ENCODE measurements around the gene C1QTNF5. TPM values are rescaled to one million over a fixed set of nuclear protein-coding genes. Genes with fewer than 3 reads are reported as not detected.

The C1QTNF5 gene
- total RNA-seq, 1 experiment from 2014 or later: not detected

DNA sequence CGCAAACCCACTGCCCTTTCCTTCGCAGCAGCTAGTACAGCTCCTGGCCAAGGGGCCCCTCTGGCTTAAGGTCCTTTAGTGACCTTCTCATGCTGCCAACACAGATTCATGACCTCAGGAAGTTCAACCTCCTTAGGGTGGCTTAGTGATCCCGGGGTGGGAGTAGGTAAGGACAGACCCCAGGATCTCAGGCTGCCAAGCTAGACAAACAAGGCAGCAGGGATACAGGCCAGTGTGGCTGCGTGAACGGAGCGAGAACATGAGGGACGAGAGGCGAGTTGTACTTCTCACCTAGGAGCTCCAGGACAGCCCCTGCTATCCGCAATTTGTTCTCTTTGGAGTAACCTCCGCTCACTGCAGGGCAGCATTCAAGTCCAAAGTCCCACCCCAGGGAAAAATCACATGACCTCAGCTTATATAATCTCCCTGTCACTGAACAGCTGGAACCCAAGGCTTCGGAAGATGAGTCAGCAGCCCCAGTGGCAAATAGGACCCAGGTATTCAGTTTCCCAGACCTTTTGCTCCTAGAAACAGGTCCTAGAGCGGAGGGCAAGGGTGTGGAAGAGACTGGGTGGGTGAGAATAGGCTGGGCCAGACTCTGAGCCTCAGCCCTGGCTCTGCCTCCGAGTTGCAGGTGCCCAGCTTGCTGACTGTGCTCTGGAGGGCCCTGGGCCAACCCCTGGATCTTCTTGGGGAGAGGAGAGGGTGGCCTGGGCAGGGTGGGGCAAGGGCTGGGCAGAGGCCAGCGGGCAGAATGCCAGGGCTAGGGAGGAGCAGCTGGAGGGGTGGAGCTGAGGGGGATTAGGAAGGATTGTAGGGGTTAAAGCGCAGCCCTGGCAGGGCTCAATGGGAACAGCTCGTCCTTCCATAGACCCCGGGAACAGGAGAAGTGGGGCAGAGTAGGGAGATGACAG is 27.7 kb upstream of the C1QTNF5 start:
- H3K4me1 ChIP-seq (ENCODE audit: control insufficient read depth in 1 of 2, insufficient read depth in 2 of 2, low read length in 2 of 2): peaks cover 38 to 57% of the 10 kb centered on the region in 2 experiments
- H3K4me2 ChIP-seq (ENCODE audit: low read length): peak overlapping the region; percentile 54
- no peaks in the 10 kb centered on the region for H3K9me3 ChIP-seq (ENCODE audit: control insufficient read depth in 1 of 2, insufficient read depth in 1 of 2, low read depth in 1 of 2, low read length in 2 of 2)
- ChIA-PET CTCF (interaction anchor here (1.0 to 3.4 kb wide), 6 partner anchors 12 to 106 kb away, joined by 3 to 24 read pairs (median 6); partner anchors contain the start of gene USP2), RAD21 (ENCODE audit: low non-redundant PET in 1 of 2, low total read pairs in 2 of 2, uncharacterized antibody in 2 of 2, unreplicated experiment in 2 of 2) (interaction anchor here (0.5 to 1.4 kb wide), 3 partner anchors 12 to 362 kb away, joined by 3 read pairs; no protein-coding TSS in a partner anchor), POLR2A (no interaction called here)
- H4K20me1 ChIP-seq (ENCODE audit: insufficient read depth): no peaks in the 10 kb centered on the region
- H3K9ac ChIP-seq (ENCODE audit: low read length): no peak overlapping the region
- H3K27me3 ChIP-seq (ENCODE audit: insufficient read depth, low read length): peaks cover 6% of the 10 kb centered on the region; the same call in 1 of the 2 replicates
- H3K36me3 ChIP-seq (ENCODE audit: control insufficient read depth in 1 of 2, insufficient read depth in 2 of 2, low read length in 2 of 2): no peaks in the 10 kb centered on the region
- no TSS peak for BruUV-seq (replicated peaks)
- H3K27ac ChIP-seq (ENCODE audit: low read depth, low read length): no peak overlapping the region
- no peak for DNase-seq (ENCODE audit: low read depth, low spot score)
- intact Hi-C loops (cut with micrococcal nuclease): no loop called here
- no peak overlapping the region for H2AFZ ChIP-seq (ENCODE audit: low read depth, low read length, poor library complexity, severe bottlenecking)
- H3K79me2 ChIP-seq (ENCODE audit: insufficient read depth, low read length): no peaks in the 10 kb centered on the region
- no peak for TF ChIP-seq SP1 (IDR thresholded peaks at IDR 0.05; ENCODE audit: low read depth)
- no peak for TF ChIP-seq TCF7L2 (IDR thresholded peaks at IDR 0.05; ENCODE audit: borderline replicate concordance, extremely low read depth, insufficient read depth, insufficient read length)
- TF ChIP-seq, protein P1, sequence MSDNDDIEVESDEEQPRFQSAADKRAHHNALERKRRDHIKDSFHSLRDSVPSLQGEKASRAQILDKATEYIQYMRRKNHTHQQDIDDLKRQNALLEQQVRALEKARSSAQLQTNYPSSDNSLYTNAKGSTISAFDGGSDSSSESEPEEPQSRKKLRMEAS (IDR thresholded peaks at IDR 0.05): no peak
- TF ChIP-seq RAD21 (IDR thresholded peaks at IDR 0.05; ENCODE audit: low read depth): no peak
- TF ChIP-seq EGR1 (IDR thresholded peaks at IDR 0.05; ENCODE audit: low read depth): no peak
- no peak for TF ChIP-seq ZFX (IDR thresholded peaks at IDR 0.05)
- no peak for TF ChIP-seq POLR2A (IDR thresholded peaks at IDR 0.05; ENCODE audit: borderline replicate concordance, extremely low read depth, insufficient read depth, insufficient read length)
- TF ChIP-seq, protein P2, sequence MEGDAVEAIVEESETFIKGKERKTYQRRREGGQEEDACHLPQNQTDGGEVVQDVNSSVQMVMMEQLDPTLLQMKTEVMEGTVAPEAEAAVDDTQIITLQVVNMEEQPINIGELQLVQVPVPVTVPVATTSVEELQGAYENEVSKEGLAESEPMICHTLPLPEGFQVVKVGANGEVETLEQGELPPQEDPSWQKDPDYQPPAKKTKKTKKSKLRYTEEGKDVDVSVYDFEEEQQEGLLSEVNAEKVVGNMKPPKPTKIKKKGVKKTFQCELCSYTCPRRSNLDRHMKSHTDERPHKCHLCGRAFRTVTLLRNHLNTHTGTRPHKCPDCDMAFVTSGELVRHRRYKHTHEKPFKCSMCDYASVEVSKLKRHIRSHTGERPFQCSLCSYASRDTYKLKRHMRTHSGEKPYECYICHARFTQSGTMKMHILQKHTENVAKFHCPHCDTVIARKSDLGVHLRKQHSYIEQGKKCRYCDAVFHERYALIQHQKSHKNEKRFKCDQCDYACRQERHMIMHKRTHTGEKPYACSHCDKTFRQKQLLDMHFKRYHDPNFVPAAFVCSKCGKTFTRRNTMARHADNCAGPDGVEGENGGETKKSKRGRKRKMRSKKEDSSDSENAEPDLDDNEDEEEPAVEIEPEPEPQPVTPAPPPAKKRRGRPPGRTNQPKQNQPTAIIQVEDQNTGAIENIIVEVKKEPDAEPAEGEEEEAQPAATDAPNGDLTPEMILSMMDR (IDR thresholded peaks at IDR 0.05 in 2 of 3, conservative IDR thresholded peaks at IDR 0.05 in 1 of 3; ENCODE audit: borderline replicate concordance in 1 of 3, insufficient read depth in 1 of 3, low read depth in 2 of 3, low read length in 2 of 3): no peak
- no peak for TF ChIP-seq POLR2AphosphoS5 (IDR thresholded peaks at IDR 0.05; ENCODE audit: low read depth, low read length)
- no peak for TF ChIP-seq SRF (IDR thresholded peaks at IDR 0.05; ENCODE audit: low read depth)
- no peak for TF ChIP-seq SIN3A (IDR thresholded peaks at IDR 0.05; ENCODE audit: low read depth)
- TF ChIP-seq, protein P3, sequence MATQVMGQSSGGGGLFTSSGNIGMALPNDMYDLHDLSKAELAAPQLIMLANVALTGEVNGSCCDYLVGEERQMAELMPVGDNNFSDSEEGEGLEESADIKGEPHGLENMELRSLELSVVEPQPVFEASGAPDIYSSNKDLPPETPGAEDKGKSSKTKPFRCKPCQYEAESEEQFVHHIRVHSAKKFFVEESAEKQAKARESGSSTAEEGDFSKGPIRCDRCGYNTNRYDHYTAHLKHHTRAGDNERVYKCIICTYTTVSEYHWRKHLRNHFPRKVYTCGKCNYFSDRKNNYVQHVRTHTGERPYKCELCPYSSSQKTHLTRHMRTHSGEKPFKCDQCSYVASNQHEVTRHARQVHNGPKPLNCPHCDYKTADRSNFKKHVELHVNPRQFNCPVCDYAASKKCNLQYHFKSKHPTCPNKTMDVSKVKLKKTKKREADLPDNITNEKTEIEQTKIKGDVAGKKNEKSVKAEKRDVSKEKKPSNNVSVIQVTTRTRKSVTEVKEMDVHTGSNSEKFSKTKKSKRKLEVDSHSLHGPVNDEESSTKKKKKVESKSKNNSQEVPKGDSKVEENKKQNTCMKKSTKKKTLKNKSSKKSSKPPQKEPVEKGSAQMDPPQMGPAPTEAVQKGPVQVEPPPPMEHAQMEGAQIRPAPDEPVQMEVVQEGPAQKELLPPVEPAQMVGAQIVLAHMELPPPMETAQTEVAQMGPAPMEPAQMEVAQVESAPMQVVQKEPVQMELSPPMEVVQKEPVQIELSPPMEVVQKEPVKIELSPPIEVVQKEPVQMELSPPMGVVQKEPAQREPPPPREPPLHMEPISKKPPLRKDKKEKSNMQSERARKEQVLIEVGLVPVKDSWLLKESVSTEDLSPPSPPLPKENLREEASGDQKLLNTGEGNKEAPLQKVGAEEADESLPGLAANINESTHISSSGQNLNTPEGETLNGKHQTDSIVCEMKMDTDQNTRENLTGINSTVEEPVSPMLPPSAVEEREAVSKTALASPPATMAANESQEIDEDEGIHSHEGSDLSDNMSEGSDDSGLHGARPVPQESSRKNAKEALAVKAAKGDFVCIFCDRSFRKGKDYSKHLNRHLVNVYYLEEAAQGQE (IDR thresholded peaks at IDR 0.05; ENCODE audit: low read depth): no peak
- TF ChIP-seq YY1 (IDR thresholded peaks at IDR 0.05; ENCODE audit: extremely low read depth, insufficient replicate concordance, low read depth, low read length): no peak
- no peak for TF ChIP-seq EZH2phosphoT487 (IDR thresholded peaks at IDR 0.05; ENCODE audit: borderline replicate concordance)
- no peak for TF ChIP-seq CEBPB (IDR thresholded peaks at IDR 0.05; ENCODE audit: low read depth)
- TF ChIP-seq CBX3 (IDR thresholded peaks at IDR 0.05; ENCODE audit: low read depth): no peak
- no peaks in the 10 kb centered on the region for H3K9me2 ChIP-seq (ENCODE audit: insufficient read depth)
- peak; percentile 21; the same call in 1 of the 2 replicates for ATAC-seq
- no peak overlapping the region for H3K4me3 ChIP-seq (replicated peaks in 1 of 2; ENCODE audit: low read depth in 1 of 2, low read length in 2 of 2)
